Smooth muscle cell (in vitro differentiated cells): ENCODE results near the gene KIDINS220. TPM values are rescaled to one million over a fixed set of nuclear protein-coding genes. Genes with fewer than 3 reads are reported as not detected.

Source experiments
- DNase-seq: peaks from one replicate; lab custom pipeline; 2025; ENCODE audit not compliant: unreplicated experiment; lab: John Stamatoyannopoulos, UW
- H2AFZ ChIP-seq: fragments of 200-600 bp; sonication (generic); 2 replicates; pipeline ENCODE4 v1.6.0; 2016; ENCODE audit warnings: antibody characterized with exemption, low read depth, mild to moderate bottlenecking
- H3F3A ChIP-seq: fragments of 200-600 bp; sonication (generic); 2 replicates; pipeline ENCODE4 v1.6.0; 2017; ENCODE audit warnings: antibody characterized with exemption, low read depth
- H3K27ac ChIP-seq: fragments of 200-600 bp; sonication (generic); 2 replicates; pipeline ENCODE4 v1.5.1; 2016; ENCODE audit warnings: low read depth, mild to moderate bottlenecking
- H3K27me3 ChIP-seq: fragments of 200-600 bp; sonication (generic); 2 replicates; pipeline ENCODE4 v1.6.1; 2016; ENCODE audit warnings: low read depth, mild to moderate bottlenecking
- H3K36me3 ChIP-seq: fragments of 200-600 bp; sonication (generic); 2 replicates; pipeline ENCODE4 v1.5.1; 2016; ENCODE audit warnings: low read depth
- H3K4me1 ChIP-seq: fragments of 200-600 bp; sonication (generic); 2 replicates; pipeline ENCODE4 v1.5.1; 2016; ENCODE audit warnings: low read depth
- H3K4me2 ChIP-seq: fragments of 200-600 bp; sonication (generic); 2 replicates; pipeline ENCODE4 v1.6.0; 2016; ENCODE audit warnings: mild to moderate bottlenecking
- H3K4me3 ChIP-seq: fragments of 200-600 bp; sonication (generic); 2 replicates; pipeline ENCODE4 v1.5.1; 2016; ENCODE audit warnings: mild to moderate bottlenecking
- H3K79me2 ChIP-seq: fragments of 200-600 bp; sonication (generic); 2 replicates; pipeline ENCODE4 v1.6.0; 2016; ENCODE audit warnings: low read depth, mild to moderate bottlenecking
- H3K9ac ChIP-seq: fragments of 200-600 bp; sonication (generic); 2 replicates; pipeline ENCODE4 v1.6.0; 2016; ENCODE audit warnings: low read depth
- H3K9me3 ChIP-seq: fragments of 200-600 bp; sonication (generic); replicated peaks from 2 replicates; pipeline ENCODE4 v1.5.1; 2016; ENCODE audit warnings: low read depth
- H4K20me1 ChIP-seq: fragments of 200-600 bp; sonication (generic); 2 replicates; pipeline ENCODE4 v1.6.0; 2016; ENCODE audit warnings: low read depth
- WGBS: methylation state at CpG from one replicate; pipeline ENCODE4 v1.1.7; 2016; ENCODE audit warnings: low lambda C conversion rate; 5-methylcytosine and 5-hydroxymethylcytosine counted together
- polyA plus RNA-seq: library from polyadenylated mRNA; unstranded; fragments of >200 nt; fragmentation: Nextera tagmentation; extraction: Ambion mirVana; gene quantifications from 2 replicates; pipeline ENCODE4 v1.2.1, GENCODE V29; 2016
- total RNA-seq: library from RNA; depleted of rRNA; stranded (reverse); fragments of >200 nt; gene quantifications from 2 replicates; pipeline ENCODE4 v1.2.3, GENCODE V29; 2014
- TF ChIP-seq, protein P1 (sequence below): fragments of 200-600 bp; sonication (generic); IDR thresholded peaks from 2 replicates; pipeline ENCODE4 v1.5.1; 2017; ENCODE audit warnings: borderline replicate concordance, mild to moderate bottlenecking, antibody characterized with exemption; ENCODE audit not compliant: insufficient read depth, poor library complexity, severe bottlenecking

The KIDINS220 gene
- total and polyA plus RNA-seq, 2 experiments from 2014 or later: 17.8 to 54.9 TPM

DNA sequence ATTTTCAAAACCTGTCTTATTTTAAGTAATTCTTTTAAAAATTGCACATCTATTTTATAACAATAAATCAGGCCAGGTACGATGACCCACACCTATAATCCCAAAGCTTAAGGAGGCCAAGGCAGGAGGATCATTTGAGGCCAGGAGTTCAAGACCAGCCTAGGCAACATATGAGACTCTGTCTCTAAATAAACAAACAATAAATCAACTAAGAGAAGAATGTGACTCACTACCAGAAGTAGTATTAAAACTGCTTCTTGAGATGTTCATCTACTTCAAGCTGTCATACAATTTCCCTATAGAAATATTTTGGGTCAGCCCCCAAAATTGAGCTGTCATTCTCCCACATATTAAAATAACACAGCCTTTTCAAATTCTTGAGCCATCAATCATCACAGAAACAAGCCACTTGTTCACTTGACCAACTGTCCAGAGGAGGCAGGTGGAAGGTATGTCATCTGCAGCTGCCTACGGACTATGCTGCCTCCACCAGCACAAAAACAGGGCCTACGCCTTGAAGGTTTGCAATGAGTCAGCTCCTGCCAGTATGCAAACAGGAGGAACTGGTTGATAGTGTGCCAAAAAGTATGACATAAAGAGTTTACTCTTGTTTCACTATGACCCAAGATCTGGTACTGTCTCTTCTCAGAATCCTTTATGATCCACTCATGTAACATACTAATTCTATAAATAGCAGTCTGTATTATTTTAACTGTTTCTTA, 33.6 kb downstream of the KIDINS220 start:
- Histone ChIP-seq H3K27ac (peak overlapping the region; percentile 74), H3K9me3 (no peaks in the 10 kb centered on the region)

DNA sequence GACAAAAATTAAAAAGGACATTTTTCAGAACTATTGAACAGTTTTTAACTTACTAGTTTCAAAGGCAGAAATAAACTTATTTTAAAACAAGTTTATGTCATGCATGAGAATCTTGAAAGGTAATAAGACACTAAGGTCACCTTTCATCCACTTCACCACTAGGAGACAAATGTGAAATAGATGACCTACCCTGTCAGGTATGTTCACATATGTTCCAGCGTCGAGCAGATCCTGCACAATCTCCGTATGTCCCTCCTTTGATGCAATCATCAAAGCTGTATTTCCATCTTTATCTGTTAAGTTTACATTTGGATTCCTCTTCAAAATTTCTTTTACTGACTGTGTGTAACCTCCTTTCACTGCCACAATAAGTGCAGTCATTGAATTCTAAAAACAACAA, 34.7 kb downstream of the KIDINS220 start:
- no peak overlapping the region for H3K4me3 ChIP-seq
- H3K36me3 ChIP-seq: peaks cover 6% of the 10 kb centered on the region
- no peaks in the 10 kb centered on the region for H3K4me1 ChIP-seq
- WGBS: 83% methylated on average over 3 of the region's 3 CpGs
- H3K9ac ChIP-seq: no peak overlapping the region
- no peaks in the 10 kb centered on the region for H3K27me3 ChIP-seq
- no peak overlapping the region for H2AFZ ChIP-seq
- H3K27ac ChIP-seq: no peak overlapping the region
- H3K9me3 ChIP-seq: no peaks in the 10 kb centered on the region
- DNase-seq: no peak
- H3K4me2 ChIP-seq: no peak overlapping the region
- no peaks in the 10 kb centered on the region for H3F3A ChIP-seq
- peaks cover 9% of the 10 kb centered on the region for H4K20me1 ChIP-seq
- no peaks in the 10 kb centered on the region for H3K79me2 ChIP-seq
- TF ChIP-seq, protein P1, sequence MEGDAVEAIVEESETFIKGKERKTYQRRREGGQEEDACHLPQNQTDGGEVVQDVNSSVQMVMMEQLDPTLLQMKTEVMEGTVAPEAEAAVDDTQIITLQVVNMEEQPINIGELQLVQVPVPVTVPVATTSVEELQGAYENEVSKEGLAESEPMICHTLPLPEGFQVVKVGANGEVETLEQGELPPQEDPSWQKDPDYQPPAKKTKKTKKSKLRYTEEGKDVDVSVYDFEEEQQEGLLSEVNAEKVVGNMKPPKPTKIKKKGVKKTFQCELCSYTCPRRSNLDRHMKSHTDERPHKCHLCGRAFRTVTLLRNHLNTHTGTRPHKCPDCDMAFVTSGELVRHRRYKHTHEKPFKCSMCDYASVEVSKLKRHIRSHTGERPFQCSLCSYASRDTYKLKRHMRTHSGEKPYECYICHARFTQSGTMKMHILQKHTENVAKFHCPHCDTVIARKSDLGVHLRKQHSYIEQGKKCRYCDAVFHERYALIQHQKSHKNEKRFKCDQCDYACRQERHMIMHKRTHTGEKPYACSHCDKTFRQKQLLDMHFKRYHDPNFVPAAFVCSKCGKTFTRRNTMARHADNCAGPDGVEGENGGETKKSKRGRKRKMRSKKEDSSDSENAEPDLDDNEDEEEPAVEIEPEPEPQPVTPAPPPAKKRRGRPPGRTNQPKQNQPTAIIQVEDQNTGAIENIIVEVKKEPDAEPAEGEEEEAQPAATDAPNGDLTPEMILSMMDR: no peak

More for the DNA sequence above, 33.6 kb downstream of the KIDINS220 start:
- H3K4me1 ChIP-seq: no peaks in the 10 kb centered on the region
- no peak for DNase-seq
- TF ChIP-seq, protein P1: no peak
- no peaks in the 10 kb centered on the region for H3K27me3 ChIP-seq
- H3K4me2 ChIP-seq: no peak overlapping the region
- H3F3A ChIP-seq: no peaks in the 10 kb centered on the region
- no peaks in the 10 kb centered on the region for H3K79me2 ChIP-seq
- no peak overlapping the region for H3K4me3 ChIP-seq
- no peak overlapping the region for H3K9ac ChIP-seq
- peaks cover 6% of the 10 kb centered on the region for H3K36me3 ChIP-seq
- peaks cover 9% of the 10 kb centered on the region for H4K20me1 ChIP-seq
- 70% methylated on average over 3 of the region's 3 CpGs for WGBS
- H2AFZ ChIP-seq: no peak overlapping the region

DNA sequence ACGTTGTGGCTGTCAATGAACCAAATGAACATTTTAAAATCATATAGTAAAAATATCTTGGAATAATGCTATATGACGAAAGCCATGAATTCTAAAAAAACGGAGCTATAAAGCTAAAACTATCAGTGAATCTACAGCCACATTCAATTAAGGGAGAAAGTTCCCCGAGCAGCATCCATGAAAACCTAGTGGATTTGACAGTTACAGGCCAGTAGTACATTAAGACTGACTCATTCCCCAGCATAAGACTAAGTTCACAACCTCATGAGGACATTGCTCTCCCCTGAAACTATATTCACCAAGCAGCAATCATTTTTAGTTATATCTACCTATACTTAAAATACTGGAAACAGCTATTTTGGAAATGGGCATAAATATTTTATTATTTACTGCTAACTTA, 36.6 kb downstream of the KIDINS220 start:
- H3K27me3 ChIP-seq: no peaks in the 10 kb centered on the region
- H3K4me3 ChIP-seq: no peak overlapping the region
- H3F3A ChIP-seq: no peaks in the 10 kb centered on the region
- no peaks in the 10 kb centered on the region for H3K79me2 ChIP-seq
- no peak overlapping the region for H3K27ac ChIP-seq
- H3K4me2 ChIP-seq: no peak overlapping the region
- H4K20me1 ChIP-seq: peaks cover 9% of the 10 kb centered on the region
- 91% methylated on average over 4 of the region's 4 CpGs for WGBS
- no peaks in the 10 kb centered on the region for H3K9me3 ChIP-seq
- H3K4me1 ChIP-seq: no peaks in the 10 kb centered on the region
- no peak overlapping the region for H3K9ac ChIP-seq
- no peak for DNase-seq
- TF ChIP-seq, protein P1: no peak
- no peak overlapping the region for H2AFZ ChIP-seq
- peaks cover 9% of the 10 kb centered on the region for H3K36me3 ChIP-seq

DNA sequence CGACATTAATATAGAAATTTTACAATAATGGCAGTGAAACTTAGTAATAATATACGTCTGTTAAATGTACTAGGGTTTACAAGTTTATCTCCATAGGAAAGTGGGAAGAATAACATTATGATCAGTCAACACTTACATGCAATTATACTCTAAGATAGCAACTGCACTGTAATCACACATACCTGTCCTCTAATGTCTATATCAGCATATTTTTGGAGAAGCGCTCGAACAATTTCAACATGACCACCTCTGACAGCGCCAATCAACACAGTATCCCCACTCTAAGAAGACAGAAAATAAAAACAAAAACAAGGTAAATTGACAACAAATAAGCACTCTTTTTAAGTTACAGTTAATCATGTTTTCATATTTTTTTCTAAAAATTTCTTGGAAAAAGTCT, 37.2 kb downstream of the KIDINS220 start:
- Histone ChIP-seq H3K27ac (no peak overlapping the region), H3K9ac (no peak overlapping the region), H2AFZ (no peak overlapping the region), H3K27me3 (no peaks in the 10 kb centered on the region), H3K79me2 (no peaks in the 10 kb centered on the region), H3K4me3 (no peak overlapping the region), H3K4me1 (no peaks in the 10 kb centered on the region), H4K20me1 (peaks cover 9% of the 10 kb centered on the region), H3F3A (no peaks in the 10 kb centered on the region), H3K36me3 (peaks cover 12% of the 10 kb centered on the region), H3K9me3 (no peaks in the 10 kb centered on the region), H3K4me2 (no peak overlapping the region)
- TF ChIP-seq, protein P1: no peak
- no peak for DNase-seq
- WGBS: 97% methylated on average over 5 of the region's 5 CpGs
